Astrocyte (in vitro differentiated cells and primary cell): Measurements from ENCODE around the gene DNAAF1. TPM values are rescaled to one million over a fixed set of nuclear protein-coding genes. Genes with fewer than 3 reads are reported as not detected.

ENCODE experiments used
- DNase-seq: peaks from one replicate; pipeline ENCODE4 v3.0.0-alpha.2; 2010; ENCODE audit warnings: low read depth
- FAIRE-seq: peaks from 2 replicates; lab custom pipeline; 2011; peaks lifted over from hg19 to GRCh38; lab: Jason Lieb, UNC
- H2AFZ ChIP-seq: 2 replicates; pipeline ENCODE4 v1.6.0; 2012; ENCODE audit warnings: low read depth, low read length, inconsistent platforms
- H3K27ac ChIP-seq: 2 replicates; pipeline ENCODE4 v1.5.1; 2011; ENCODE audit warnings: low read depth, low read length, inconsistent platforms
- H3K27me3 ChIP-seq: 2 replicates; pipeline ENCODE4 v1.6.0; 2011; ENCODE audit warnings: low read length, inconsistent platforms; ENCODE audit not compliant: insufficient read depth
- H3K36me3 ChIP-seq: 2 replicates; pipeline ENCODE4 v1.5.1; 2011; ENCODE audit warnings: low read length, inconsistent platforms; ENCODE audit not compliant: insufficient read depth
- H3K4me1 ChIP-seq: 2 replicates; pipeline ENCODE4 v1.5.1; 2011; ENCODE audit warnings: low read length, inconsistent platforms; ENCODE audit not compliant: insufficient read depth
- H3K4me2 ChIP-seq: 2 replicates; pipeline ENCODE4 v1.6.0; 2012; ENCODE audit warnings: low read length, inconsistent platforms
- H3K4me3 ChIP-seq: 2 replicates; pipeline ENCODE4 v1.5.1; 2011; ENCODE audit warnings: low read depth, mild to moderate bottlenecking, low read length, inconsistent platforms; ENCODE audit not compliant: insufficient read depth
- H3K79me2 ChIP-seq: 2 replicates; pipeline ENCODE4 v1.6.0; 2012; ENCODE audit warnings: mild to moderate bottlenecking, low read length, inconsistent platforms; ENCODE audit not compliant: insufficient read depth
- H3K9ac ChIP-seq: 2 replicates; pipeline ENCODE4 v1.6.0; 2012; ENCODE audit warnings: mild to moderate bottlenecking, low read length, inconsistent platforms
- H3K9me3 ChIP-seq: 2 replicates; pipeline ENCODE4 v1.5.1; 2012; ENCODE audit warnings: low read depth, mild to moderate bottlenecking, low read length, inconsistent platforms; ENCODE audit not compliant: insufficient read depth
- H4K20me1 ChIP-seq: 2 replicates; pipeline ENCODE4 v1.6.0; 2012; ENCODE audit warnings: low read length, inconsistent platforms; ENCODE audit not compliant: insufficient read depth
- H3K27ac Mint-ChIP-seq: one replicate; pipeline ENCODE4 v1.8.0; 2021; ENCODE audit warnings: mild to moderate bottlenecking, mixed read lengths; ENCODE audit not compliant: unreplicated experiment
- H3K27me3 Mint-ChIP-seq: one replicate; pipeline ENCODE4 v1.8.0; 2021; ENCODE audit warnings: low read depth, mixed read lengths; ENCODE audit not compliant: unreplicated experiment
- H3K36me3 Mint-ChIP-seq: one replicate; pipeline ENCODE4 v1.8.0; 2021; ENCODE audit warnings: low read depth, mixed read lengths; ENCODE audit not compliant: unreplicated experiment
- H3K4me1 Mint-ChIP-seq: one replicate; pipeline ENCODE4 v1.8.0; 2021; ENCODE audit warnings: low read depth, mixed read lengths; ENCODE audit not compliant: unreplicated experiment
- H3K4me3 Mint-ChIP-seq: one replicate; pipeline ENCODE4 v1.8.0; 2021; ENCODE audit warnings: mild to moderate bottlenecking, moderate library complexity, mixed read lengths; ENCODE audit not compliant: unreplicated experiment
- H3K9me3 Mint-ChIP-seq: one replicate; pipeline ENCODE4 v1.8.0; 2021; ENCODE audit warnings: mild to moderate bottlenecking, mixed read lengths; ENCODE audit not compliant: unreplicated experiment
- CTCF ChIP-seq: IDR thresholded peaks from 2 replicates; pipeline ENCODE4 v1.5.1; 2011; ENCODE audit warnings: low read depth, mild to moderate bottlenecking, inconsistent platforms, low read length, moderate library complexity; ENCODE audit not compliant: insufficient read depth
- EZH2 ChIP-seq: IDR thresholded peaks from 2 replicates; pipeline ENCODE4 v1.6.1; 2012; ENCODE audit warnings: mild to moderate bottlenecking, low read length, inconsistent platforms; ENCODE audit not compliant: insufficient read depth
- total RNA-seq: library from RNA; stranded (reverse); gene quantifications from 2 replicates; pipeline ENCODE4 v1.2.1, GENCODE V29; 2021

Gene DNAAF1
- total RNA-seq, 1 donor from 2014 or later = 0.30 TPM

GRCh38 chr16:84161801-84162200 lies 16.7 kb downstream of the DNAAF1 start:
- Histone ChIP-seq H3K4me2 (no peak overlapping the region), H3K9me3 (no peaks in the 10 kb centered on the region), H3K4me1 (no peaks in the 10 kb centered on the region), H3K36me3 (no peaks in the 10 kb centered on the region), H3K27ac (no peak overlapping the region), H2AFZ (no peak overlapping the region), H3K79me2 (no peaks in the 10 kb centered on the region), H3K27me3 (peaks cover 32% of the 10 kb centered on the region), H4K20me1 (no peaks in the 10 kb centered on the region), H3K9ac (no peak overlapping the region), H3K4me3 (no peak overlapping the region)
- Mint-ChIP-seq H3K4me3 (no peak overlapping the region), H3K9me3 (no peaks in the 10 kb centered on the region), H3K27ac (no peak overlapping the region), H3K36me3 (no peaks in the 10 kb centered on the region), H3K4me1 (peaks cover 4% of the 10 kb centered on the region), H3K27me3 (peaks cover 17% of the 10 kb centered on the region)
- no peak for DNase-seq
- FAIRE-seq = no peak
- TF ChIP-seq EZH2 = no peak
- no peak for TF ChIP-seq CTCF

GRCh38 chr16:84165746-84166145 lies 20.6 kb downstream of the DNAAF1 start:
- H4K20me1 ChIP-seq = no peaks in the 10 kb centered on the region
- H3K4me1 ChIP-seq = no peaks in the 10 kb centered on the region
- H3K27ac ChIP-seq = no peak overlapping the region
- no peak overlapping the region for H3K9ac ChIP-seq
- no peaks in the 10 kb centered on the region for H3K36me3 ChIP-seq
- H3K79me2 ChIP-seq = no peaks in the 10 kb centered on the region
- H2AFZ ChIP-seq = no peak overlapping the region
- H3K9me3 ChIP-seq = no peaks in the 10 kb centered on the region
- peaks cover 18% of the 10 kb centered on the region for H3K27me3 ChIP-seq
- H3K9me3 Mint-ChIP-seq = no peaks in the 10 kb centered on the region
- FAIRE-seq = no peak
- H3K4me3 Mint-ChIP-seq = no peak overlapping the region
- no peak overlapping the region for H3K4me2 ChIP-seq
- no peak overlapping the region for H3K27ac Mint-ChIP-seq
- H3K4me3 ChIP-seq = no peak overlapping the region
- DNase-seq = no peak
- no peaks in the 10 kb centered on the region for H3K36me3 Mint-ChIP-seq
- H3K27me3 Mint-ChIP-seq = peaks cover 28% of the 10 kb centered on the region
- H3K4me1 Mint-ChIP-seq = peaks cover 4% of the 10 kb centered on the region
- TF ChIP-seq CTCF (no peak), EZH2 (no peak)

GRCh38 chr16:84166796-84167695 lies 21.9 kb downstream of the DNAAF1 start:
- Mint-ChIP-seq H3K9me3 (no peaks in the 10 kb centered on the region), H3K27me3 (peaks cover 21% of the 10 kb centered on the region), H3K36me3 (no peaks in the 10 kb centered on the region), H3K4me3 (no peak overlapping the region), H3K4me1 (peaks cover 4% of the 10 kb centered on the region), H3K27ac (no peak overlapping the region)
- peaks cover 12% of the 10 kb centered on the region for H3K27me3 ChIP-seq
- H2AFZ ChIP-seq = no peak overlapping the region
- no peaks in the 10 kb centered on the region for H3K9me3 ChIP-seq
- no peaks in the 10 kb centered on the region for H3K4me1 ChIP-seq
- TF ChIP-seq EZH2 (no peak), CTCF (no peak)
- no peaks in the 10 kb centered on the region for H3K36me3 ChIP-seq
- no peaks in the 10 kb centered on the region for H3K79me2 ChIP-seq
- no peaks in the 10 kb centered on the region for H4K20me1 ChIP-seq
- H3K27ac ChIP-seq = no peak overlapping the region
- H3K4me3 ChIP-seq = no peak overlapping the region
- FAIRE-seq (no peak), DNase-seq (no peak)
- H3K9ac ChIP-seq = no peak overlapping the region
- H3K4me2 ChIP-seq = no peak overlapping the region
